GM18861 (cell line): ENCODE measurements around the gene CD93.

Experiments used
- ATAC-seq: cut with Tn5 transposase; IDR thresholded peaks from one replicate; pipeline ENCODE4 v1.9.1; 2021; ENCODE audit not compliant: unreplicated experiment

The CD93 gene

DNA sequence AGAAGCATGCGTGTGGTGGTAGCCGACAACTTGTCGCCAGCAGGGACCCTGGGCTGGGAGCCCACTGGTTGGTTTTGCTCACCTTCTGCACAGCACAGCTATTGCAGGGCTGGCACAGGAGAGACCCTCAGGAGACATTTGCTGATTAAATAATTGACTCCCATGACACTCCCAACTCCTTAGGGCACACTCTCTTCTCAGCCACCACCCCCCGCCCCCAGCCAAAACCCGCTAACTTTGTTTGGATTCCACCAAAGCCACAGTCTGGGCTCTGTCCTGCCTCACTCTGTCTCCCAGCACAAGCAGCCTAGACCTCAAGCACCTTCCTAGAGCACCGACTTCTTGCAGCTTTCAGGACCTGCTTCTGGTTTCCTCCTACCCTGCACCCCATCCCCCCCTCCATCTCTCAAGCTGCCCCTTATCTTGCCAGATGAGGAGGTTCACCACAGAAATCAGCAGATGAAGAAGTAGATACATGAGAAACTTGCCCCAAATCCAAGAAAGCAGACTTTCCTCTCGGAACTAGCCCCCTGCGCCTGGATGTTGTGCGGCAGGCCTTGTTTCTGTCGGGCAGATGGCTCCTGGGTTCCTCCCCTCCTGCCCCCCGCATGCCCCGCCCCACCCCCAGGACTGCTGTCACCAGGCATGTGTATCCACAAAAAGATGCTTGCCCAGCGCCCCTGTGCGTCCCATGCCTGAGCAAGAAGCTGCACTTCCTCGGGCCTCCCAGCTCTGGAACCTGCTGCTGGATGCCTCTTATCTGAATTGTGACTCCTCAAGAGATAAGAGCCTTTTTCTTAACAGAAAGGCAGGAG, 35.0 kb upstream of the CD93 start:
- no peak for ATAC-seq

DNA sequence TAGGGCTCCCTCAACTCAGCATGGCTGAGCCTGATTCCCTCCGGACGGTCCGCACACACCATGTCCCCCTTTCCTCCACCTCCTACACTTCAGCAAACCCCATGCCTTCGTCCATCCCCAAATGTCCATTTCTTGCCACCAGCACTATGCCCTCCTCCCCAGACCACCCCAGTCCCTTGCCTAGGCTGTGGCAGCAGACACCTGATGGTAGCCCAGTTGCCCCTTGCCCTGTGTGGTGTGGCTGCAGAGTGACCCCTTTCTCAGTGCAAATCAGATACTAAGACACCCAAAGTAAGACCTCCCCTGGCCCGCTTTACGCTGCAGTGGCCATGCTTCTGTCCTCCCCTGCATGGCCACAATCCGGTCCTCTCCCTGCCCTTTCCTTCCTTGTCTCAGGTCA, 34.1 kb upstream of the CD93 start:
- ATAC-seq: no peak

- ATAC-seq: no peak
These were observed 33.5 kb upstream of the CD93 start for GRCh38 chr20:23119456-23120216.

DNA sequence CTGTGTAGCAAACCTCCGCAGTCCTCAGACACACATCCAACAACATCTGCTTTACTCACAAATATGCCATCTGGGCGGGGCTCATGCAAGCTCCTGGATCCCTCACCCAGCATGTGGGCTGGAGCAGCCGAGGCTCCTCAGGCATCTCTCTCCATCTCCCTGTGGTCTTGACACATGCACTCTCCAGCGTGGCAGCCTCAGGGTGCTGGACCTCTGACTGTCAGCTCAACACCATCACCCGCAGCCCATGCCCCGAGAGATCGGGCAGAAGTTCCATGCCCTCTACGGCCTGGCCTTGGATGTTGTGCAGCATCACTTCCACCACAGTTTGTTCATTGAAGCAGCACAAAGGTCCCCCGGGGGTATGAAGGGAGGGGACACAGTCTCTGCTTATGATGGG, 32.6 kb upstream of the CD93 start:
- no peak for ATAC-seq

GRCh38 chr20:23118144-23118543, 32.0 kb upstream of the CD93 start:
- ATAC-seq: no peak

- ATAC-seq: no peak
These were observed 31.6 kb upstream of the CD93 start for GRCh38 chr20:23117738-23118137.

DNA sequence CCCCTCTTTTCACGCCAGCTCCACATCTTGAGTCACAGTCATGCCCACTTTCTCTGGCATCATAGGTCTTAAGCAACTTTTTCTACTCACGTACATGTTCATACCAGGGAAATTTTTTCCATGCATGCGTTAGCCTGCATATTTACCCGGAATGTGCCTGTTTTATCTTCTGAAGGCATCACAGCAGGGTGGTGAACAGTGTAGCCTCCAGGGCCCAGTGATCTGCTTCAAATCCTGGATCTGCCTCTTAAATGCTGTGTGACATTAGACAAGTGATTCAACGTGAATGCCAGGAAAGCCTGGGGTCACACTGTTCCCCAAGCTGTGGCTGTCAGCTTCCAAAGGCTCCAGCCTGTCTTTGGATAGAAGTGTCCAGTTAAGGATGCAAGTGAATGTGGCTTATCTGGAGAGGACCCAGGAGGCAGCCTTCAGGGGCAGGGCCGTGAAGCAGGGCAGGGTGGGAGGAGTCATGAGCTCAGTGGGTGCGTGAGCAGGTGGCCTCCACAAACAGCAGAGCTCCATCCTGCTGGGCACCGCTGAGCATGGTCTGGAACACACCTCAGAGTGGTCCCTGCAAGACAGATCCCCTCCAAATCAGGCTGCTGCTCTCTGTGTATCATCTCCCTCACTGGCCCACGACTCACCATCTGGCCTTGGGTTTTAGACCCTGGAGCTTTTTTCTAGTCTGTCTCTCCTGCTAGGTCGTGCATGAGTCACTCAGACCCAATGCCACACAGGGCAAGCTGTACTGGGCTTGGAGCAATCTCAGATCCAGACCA, 30.4 kb upstream of the CD93 start:
- no peak for ATAC-seq

DNA sequence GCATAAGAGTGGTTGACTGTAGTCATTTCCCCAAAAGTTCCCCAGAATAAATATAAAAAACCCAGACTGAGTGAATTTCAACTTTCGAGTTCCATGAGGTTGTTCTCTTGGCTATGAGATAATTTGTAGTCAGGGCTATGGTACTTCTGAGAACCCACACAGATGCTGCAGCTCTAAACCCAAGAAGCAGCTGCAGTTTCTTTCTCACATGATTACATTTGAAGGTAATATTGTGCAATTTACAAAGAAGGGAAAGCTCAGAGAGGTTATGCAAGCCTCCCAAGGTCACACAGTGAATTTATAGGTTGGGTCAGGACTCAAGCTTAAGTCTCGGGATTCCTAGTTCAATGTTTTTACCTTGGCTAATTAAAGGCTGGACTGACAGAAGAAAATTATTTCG, 29.7 kb upstream of the CD93 start:
- no peak for ATAC-seq

DNA sequence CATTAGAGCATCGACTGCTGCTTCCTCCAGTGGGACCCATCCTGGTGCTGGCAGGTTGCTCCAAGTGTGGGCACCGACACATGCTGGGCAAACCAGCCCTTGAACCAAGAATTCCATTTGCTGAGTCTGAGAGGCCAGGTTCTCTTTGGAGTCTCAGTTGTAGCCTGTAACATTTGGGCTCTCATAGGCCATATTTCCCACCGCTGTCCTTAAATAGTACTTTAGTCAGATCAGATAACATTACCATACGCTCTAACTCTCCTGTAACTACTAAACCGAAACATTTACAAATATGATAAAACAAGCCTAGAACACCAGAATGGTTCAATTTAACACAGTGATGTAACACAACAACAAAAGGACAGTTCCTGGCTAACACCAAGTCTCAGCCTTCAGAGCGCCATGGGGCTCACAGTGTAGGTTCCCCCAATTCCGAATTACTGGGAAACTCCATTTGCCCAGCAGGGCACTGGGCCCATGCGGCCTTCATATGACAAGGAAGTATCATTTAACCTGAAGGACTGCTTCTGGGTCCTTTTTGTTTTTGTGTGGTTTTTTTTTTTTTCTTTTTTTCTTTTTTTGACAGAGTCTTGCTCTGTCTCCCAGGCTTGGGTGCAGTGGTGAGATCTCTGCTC, 28.4 kb upstream of the CD93 start:
- no peak for ATAC-seq

- ATAC-seq: no peak
These were observed 27.9 kb upstream of the CD93 start for GRCh38 chr20:23114018-23114417.

DNA sequence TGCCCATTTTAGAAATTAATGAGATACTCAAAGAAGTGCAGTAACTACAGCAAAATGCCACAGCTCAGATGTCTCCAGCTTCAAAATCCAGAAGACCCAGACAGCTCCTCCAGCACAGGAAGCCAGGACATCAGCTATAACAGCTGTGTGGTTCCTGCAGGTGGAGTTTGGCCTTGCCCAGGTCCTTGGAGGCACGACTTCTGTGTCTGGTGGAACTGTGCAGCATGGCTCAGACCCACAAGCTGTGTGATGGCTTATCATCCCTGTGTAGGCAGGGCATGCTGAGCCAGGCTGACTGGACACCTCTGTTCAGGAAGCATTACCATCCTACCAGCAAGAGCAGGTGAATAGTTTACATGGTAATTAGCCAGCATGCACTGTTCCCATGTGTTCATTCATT, 26.5 kb upstream of the CD93 start:
- ATAC-seq: no peak

DNA sequence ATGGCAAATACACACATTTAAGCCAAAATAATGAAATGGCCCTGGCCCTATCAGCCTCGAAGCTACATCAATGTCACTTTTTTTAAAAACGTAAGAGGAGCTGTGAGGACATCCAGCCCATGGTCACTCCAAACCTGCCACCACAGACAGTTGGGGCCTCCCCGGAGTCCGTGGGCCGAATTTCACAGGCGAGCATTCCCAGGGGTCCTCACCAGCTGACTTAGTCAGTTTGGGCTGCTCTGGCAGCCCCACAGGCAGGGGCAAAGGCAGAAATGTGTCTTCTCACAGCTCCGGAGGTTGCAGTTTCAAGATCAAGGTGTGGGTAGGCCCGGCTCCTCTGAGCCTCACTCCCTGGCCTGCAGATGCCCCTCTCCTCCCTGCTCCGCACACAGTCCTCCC, 25.8 kb upstream of the CD93 start:
- no peak for ATAC-seq

- ATAC-seq: no peak
These were observed 25.3 kb upstream of the CD93 start for GRCh38 chr20:23111307-23111943.

DNA sequence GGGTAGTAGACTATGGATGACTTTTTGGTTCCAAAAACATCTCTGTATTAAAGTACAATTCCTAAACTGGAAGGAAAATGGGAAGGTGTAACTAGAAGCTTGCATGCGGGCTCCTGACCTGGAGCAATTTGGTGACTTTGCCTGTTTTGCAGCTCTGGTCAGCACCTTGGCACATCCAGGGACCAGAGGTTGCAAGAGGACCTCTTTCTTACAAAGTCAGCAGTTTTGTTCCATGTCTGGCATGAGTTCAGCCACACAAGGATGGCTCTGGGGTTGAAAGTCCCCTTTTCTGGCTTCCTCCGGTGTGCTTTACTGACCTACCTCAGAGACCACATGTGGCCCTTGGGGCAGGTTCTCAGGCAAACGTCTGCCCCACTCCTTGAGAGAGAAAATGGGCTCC, 22.7 kb upstream of the CD93 start:
- no peak for ATAC-seq

DNA sequence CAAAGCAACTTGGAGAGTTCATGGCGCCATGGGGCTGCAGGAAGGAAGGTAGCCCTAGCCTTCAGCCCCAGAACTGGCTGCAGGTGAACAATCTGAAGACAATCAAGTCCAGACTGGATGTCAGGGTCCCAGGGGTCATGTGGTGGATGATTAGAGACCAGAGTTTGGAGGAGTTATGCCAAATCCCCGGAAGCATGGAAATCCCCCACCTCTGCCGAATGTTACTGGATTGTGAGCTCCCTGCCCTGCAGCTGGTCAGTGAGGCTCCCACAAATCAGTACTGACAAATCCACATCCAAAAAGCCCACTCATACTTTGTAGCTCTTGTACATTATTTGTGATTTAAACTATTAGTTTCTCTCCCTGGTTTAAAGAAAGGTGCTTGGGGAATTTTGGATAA, 21.3 kb upstream of the CD93 start:
- no peak for ATAC-seq

- ATAC-seq: no peak
These were observed 20.2 kb upstream of the CD93 start for GRCh38 chr20:23106271-23106851.

DNA sequence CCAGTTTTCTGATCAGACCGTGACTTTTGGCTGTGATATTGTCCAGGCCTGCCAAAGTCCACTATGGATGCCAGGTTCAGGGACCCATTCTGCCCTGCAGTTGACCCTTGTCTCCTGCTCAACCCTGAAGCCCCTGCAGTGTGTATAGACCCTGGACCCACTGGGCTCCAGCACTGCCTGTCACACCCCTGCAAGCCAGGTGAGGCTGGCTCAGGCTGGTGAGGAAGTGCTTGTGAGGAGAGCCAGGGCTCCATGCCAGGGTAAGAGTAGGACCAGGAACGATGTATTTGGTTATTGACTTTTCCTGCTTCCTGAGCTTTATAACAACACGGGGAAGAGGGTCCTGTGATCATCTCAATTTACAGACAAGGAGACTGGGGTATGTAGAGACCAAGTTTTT, 19.1 kb upstream of the CD93 start:
- no peak for ATAC-seq

GRCh38 chr20:23103284-23104018, 17.3 kb upstream of the CD93 start:
- no peak for ATAC-seq

DNA sequence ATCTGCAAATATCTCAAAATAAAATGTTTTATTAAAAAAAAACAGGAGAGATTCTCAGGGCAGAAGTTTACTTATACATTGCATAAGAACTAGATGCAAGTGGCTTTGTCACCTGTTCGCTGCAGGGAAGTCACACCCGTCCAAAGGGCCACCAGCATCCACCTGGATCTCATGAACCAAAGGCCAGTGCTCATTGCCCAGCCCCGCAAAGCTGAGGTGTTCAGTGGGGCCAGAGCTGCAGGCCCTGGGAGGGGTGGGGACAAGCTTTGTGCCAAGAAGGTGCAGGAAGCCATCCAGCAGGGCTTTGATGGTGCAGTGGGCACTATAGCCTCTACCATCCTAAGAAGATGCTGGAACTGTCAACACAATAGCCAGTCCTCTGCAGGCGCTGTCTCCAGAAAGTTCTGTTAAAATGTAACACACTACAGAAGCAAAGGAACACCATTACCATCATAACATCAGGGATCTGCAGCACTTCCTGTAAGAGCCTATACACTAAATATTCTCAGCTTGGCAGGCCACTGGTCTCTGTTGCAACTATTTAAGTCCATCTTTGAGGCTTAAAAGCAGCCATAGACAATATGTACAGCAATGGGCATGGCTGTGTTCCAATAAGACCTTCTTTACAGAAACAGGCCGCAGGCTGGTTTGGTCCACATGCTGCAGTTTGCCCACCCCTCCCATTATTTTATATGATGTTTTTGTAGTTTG, 15.7 kb upstream of the CD93 start:
- no peak for ATAC-seq
